Osteocyte (in vitro differentiated cells): ENCODE results near the gene PRIM2. TPM values are rescaled to one million over a fixed set of nuclear protein-coding genes. Genes with fewer than 3 reads are reported as not detected.
"Not testable (repeated sequence)": the region's sequence is repeated elsewhere in the genome, so short reads cannot be mapped to it uniquely, and the experiment has no call there.

Source experiments
- DNase-seq: peaks from one replicate; pipeline ENCODE4 v3.0.0; 2021; ENCODE audit warnings: mixed read lengths; ENCODE audit not compliant: unreplicated experiment; ENCODE audit errors: extremely low spot score
- H3K27ac Mint-ChIP-seq: one replicate; pipeline ENCODE4 v1.8.0; 2021; ENCODE audit warnings: mild to moderate bottlenecking, mixed read lengths; ENCODE audit not compliant: unreplicated experiment
- H3K27me3 Mint-ChIP-seq: one replicate; pipeline ENCODE4 v1.8.0; 2021; ENCODE audit warnings: mixed read lengths; ENCODE audit not compliant: unreplicated experiment
- H3K36me3 Mint-ChIP-seq: one replicate; pipeline ENCODE4 v1.8.0; 2021; ENCODE audit warnings: mixed read lengths; ENCODE audit not compliant: unreplicated experiment
- H3K4me1 Mint-ChIP-seq: one replicate; pipeline ENCODE4 v1.8.0; 2021; ENCODE audit warnings: mixed read lengths; ENCODE audit not compliant: unreplicated experiment
- H3K4me3 Mint-ChIP-seq: one replicate; pipeline ENCODE4 v1.8.0; 2021; ENCODE audit warnings: mild to moderate bottlenecking, moderate library complexity, mixed read lengths; ENCODE audit not compliant: unreplicated experiment
- H3K9me3 Mint-ChIP-seq: one replicate; pipeline ENCODE4 v1.8.0; 2021; ENCODE audit warnings: mixed read lengths; ENCODE audit not compliant: unreplicated experiment
- CTCF ChIP-seq: fragments of 200-600 bp; sonication (generic); IDR thresholded peaks from 2 replicates; pipeline ENCODE4 v1.5.0; 2021; ENCODE audit warnings: antibody characterized with exemption, mild to moderate bottlenecking, moderate library complexity
- total RNA-seq: library from RNA; stranded (reverse); gene quantifications from 2 replicates; pipeline ENCODE4 v1.2.1, GENCODE V29; 2021

The PRIM2 gene
- total RNA-seq, 1 donor from 2014 or later, result 10.4 TPM

DNA sequence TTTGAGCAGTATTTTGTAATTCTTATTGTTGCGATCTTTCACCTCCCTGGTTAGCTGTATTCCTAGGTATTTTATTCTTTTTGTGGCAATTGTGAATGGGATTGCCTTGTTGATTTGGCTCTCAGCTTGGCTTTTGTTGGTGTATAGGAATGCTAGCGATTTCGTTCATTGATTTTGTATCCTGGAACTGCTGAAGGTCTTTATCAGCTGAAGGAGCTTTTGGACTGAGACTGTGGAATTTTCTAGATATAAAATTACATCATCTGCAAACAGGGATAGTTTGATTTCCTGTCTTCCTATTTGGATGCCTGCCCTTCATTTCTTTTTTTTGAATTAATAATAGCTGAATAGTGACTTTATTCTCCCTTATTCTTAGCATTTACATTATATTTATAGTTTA, 74.6 kb downstream of the PRIM2 start:
- not testable (repeated sequence) for H3K27me3 Mint-ChIP-seq, H3K4me3 Mint-ChIP-seq, H3K4me1 Mint-ChIP-seq, H3K27ac Mint-ChIP-seq, DNase-seq
- H3K9me3 Mint-ChIP-seq, result peaks cover 19% of the 10 kb centered on the region
- H3K36me3 Mint-ChIP-seq, result peaks cover 12% of the 10 kb centered on the region

- H3K4me1 Mint-ChIP-seq, result peaks cover 31% of the 10 kb centered on the region
- H3K9me3 Mint-ChIP-seq, DNase-seq, H3K27ac Mint-ChIP-seq, H3K36me3 Mint-ChIP-seq, H3K27me3 Mint-ChIP-seq, H3K4me3 Mint-ChIP-seq: not testable (repeated sequence)
These were observed 101.9 kb downstream of the PRIM2 start for GRCh38 chr6:57419341-57419740.

GRCh38 chr6:57421503-57421902, 104.1 kb downstream of the PRIM2 start:
- H3K4me1 Mint-ChIP-seq, result peaks cover 32% of the 10 kb centered on the region
- H3K27me3 Mint-ChIP-seq, result no peaks in the 10 kb centered on the region
- no peaks in the 10 kb centered on the region for H3K9me3 Mint-ChIP-seq
- H3K36me3 Mint-ChIP-seq, result no peaks in the 10 kb centered on the region
- no peak overlapping the region for H3K27ac Mint-ChIP-seq
- H3K4me3 Mint-ChIP-seq, result no peak overlapping the region
- TF ChIP-seq CTCF, result no peak
- DNase-seq, result no peak

- H3K9me3 Mint-ChIP-seq, result no peaks in the 10 kb centered on the region
- H3K4me1 Mint-ChIP-seq, result peaks cover 32% of the 10 kb centered on the region
- DNase-seq, result no peak
- H3K36me3 Mint-ChIP-seq, result no peaks in the 10 kb centered on the region
- H3K27ac Mint-ChIP-seq, result peak overlapping the region; percentile 63
- no peak for TF ChIP-seq CTCF
- no peaks in the 10 kb centered on the region for H3K27me3 Mint-ChIP-seq
- peak overlapping the region; percentile 14 for H3K4me3 Mint-ChIP-seq
These were observed 106.0 kb downstream of the PRIM2 start for GRCh38 chr6:57423468-57423867.

- peak overlapping the region; percentile 80 for H3K27ac Mint-ChIP-seq
- peak overlapping the region; percentile 11 for H3K4me3 Mint-ChIP-seq
- not testable (repeated sequence) for H3K27me3 Mint-ChIP-seq, DNase-seq, H3K9me3 Mint-ChIP-seq, H3K36me3 Mint-ChIP-seq
- peaks cover 38% of the 10 kb centered on the region for H3K4me1 Mint-ChIP-seq
These were observed 114.3 kb downstream of the PRIM2 start for GRCh38 chr6:57431742-57432141.

DNA sequence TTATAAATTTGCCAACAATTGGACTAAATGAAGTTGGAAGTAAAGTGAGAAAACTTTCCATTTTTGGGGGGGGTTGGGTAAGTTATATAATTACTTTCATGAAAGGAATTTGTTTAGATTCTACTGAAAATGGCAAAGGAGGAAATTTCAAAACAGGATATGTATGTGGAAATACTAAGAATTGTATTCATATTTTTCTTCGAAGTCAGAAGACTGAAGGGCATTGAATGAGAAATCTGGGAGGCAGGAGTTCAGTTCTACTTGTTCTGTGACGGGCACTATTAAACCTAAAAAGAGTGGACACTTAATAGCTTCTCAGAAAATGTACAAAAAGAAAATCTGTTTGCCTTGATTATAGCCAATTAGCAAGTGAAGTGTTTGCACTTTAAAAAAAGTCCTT, 114.7 kb downstream of the PRIM2 start:
- peaks cover 38% of the 10 kb centered on the region for H3K4me1 Mint-ChIP-seq
- no peak for DNase-seq
- no peaks in the 10 kb centered on the region for H3K9me3 Mint-ChIP-seq
- H3K27ac Mint-ChIP-seq, result peak overlapping the region; percentile 80
- H3K27me3 Mint-ChIP-seq, result no peaks in the 10 kb centered on the region
- H3K36me3 Mint-ChIP-seq, result peaks cover 2% of the 10 kb centered on the region
- H3K4me3 Mint-ChIP-seq, result peak overlapping the region; percentile 11
- TF ChIP-seq CTCF, result no peak
